Measurements from ENCODE around the gene ARID1A. TPM values are rescaled to one million over a fixed set of nuclear protein-coding genes. Genes with fewer than 3 reads are reported as not detected.

The ARID1A gene
- total RNA-seq, 1 donor, result 22.8 TPM

DNA sequence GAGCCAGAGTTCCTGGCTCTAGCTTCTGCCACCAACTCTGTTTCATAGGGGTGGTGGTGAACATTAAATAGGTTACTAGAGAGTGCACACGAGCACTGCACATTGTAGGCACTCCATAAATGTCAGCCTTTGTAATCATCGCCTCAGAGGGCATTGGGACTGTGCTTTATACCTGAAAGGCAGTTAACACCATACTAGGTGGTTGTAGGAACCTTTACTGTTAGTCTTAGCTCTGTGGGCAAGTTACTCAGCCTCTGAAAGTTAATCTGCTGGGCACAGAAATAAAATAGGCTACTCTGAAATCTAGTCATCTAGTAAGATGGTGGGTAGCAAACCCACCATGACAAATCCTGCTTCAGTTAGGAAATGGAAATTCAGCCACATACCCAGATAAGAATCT is 37.6 kb downstream of the ARID1A start:
- Histone ChIP-seq H4K20me1 (ENCODE audit: insufficient read depth, low read length) (peaks cover 42% of the 10 kb centered on the region), H3K4me1 (ENCODE audit: insufficient read depth, low read length) (peaks cover 34% of the 10 kb centered on the region), H3K27me3 (ENCODE audit: insufficient read depth, low read length) (no peaks in the 10 kb centered on the region), H3K9me3 (ENCODE audit: low read depth, low read length) (no peaks in the 10 kb centered on the region), H3K4me2 (ENCODE audit: insufficient read depth, low read length) (no peak overlapping the region), H2AFZ (ENCODE audit: low read length) (no peak overlapping the region), H3K4me3 (ENCODE audit: insufficient read depth, low read length) (no peak overlapping the region), H3K36me3 (ENCODE audit: insufficient read depth, low read length) (peaks cover 60% of the 10 kb centered on the region), H3K27ac (ENCODE audit: low read depth, low read length) (peak overlapping the region; percentile 55), H3K79me2 (ENCODE audit: insufficient read depth, low read length) (peaks cover 76% of the 10 kb centered on the region)
- TF ChIP-seq, protein P1, sequence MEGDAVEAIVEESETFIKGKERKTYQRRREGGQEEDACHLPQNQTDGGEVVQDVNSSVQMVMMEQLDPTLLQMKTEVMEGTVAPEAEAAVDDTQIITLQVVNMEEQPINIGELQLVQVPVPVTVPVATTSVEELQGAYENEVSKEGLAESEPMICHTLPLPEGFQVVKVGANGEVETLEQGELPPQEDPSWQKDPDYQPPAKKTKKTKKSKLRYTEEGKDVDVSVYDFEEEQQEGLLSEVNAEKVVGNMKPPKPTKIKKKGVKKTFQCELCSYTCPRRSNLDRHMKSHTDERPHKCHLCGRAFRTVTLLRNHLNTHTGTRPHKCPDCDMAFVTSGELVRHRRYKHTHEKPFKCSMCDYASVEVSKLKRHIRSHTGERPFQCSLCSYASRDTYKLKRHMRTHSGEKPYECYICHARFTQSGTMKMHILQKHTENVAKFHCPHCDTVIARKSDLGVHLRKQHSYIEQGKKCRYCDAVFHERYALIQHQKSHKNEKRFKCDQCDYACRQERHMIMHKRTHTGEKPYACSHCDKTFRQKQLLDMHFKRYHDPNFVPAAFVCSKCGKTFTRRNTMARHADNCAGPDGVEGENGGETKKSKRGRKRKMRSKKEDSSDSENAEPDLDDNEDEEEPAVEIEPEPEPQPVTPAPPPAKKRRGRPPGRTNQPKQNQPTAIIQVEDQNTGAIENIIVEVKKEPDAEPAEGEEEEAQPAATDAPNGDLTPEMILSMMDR (IDR thresholded peaks at IDR 0.05; ENCODE audit: extremely low read depth, low read depth, low read length), result no peak
- DNase-seq (ENCODE audit: insufficient read length, low spot score, missing footprints), result no peak

DNA sequence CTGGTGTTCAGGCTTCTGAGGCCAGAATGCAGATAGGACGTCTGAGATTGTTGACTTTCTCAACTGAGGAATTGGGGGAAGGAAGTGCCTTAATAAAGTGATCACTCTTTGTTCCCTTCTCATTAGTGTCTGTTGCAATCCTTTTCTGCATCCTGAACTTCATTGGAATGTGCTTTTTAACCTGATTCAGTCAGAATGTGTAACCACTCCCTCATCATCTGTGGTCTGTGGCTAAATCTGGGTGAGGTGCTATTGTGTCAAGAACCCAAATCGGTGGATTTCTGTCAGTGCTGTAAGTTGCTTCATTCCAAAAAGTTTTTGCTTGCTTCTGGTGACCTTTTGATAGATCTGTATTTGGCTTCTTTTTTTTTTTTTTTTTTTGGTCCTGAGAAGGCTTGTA is 38.2 kb downstream of the ARID1A start:
- TF ChIP-seq, protein P1 (IDR thresholded peaks at IDR 0.05; ENCODE audit: extremely low read depth, low read depth, low read length), result no peak
- peaks cover 34% of the 10 kb centered on the region for H3K4me1 ChIP-seq (ENCODE audit: insufficient read depth, low read length)
- H3K36me3 ChIP-seq (ENCODE audit: insufficient read depth, low read length), result peaks cover 60% of the 10 kb centered on the region
- H2AFZ ChIP-seq (ENCODE audit: low read length), result no peak overlapping the region
- no peaks in the 10 kb centered on the region for H3K27me3 ChIP-seq (ENCODE audit: insufficient read depth, low read length)
- peaks cover 72% of the 10 kb centered on the region for H3K79me2 ChIP-seq (ENCODE audit: insufficient read depth, low read length)
- H3K27ac ChIP-seq (ENCODE audit: low read depth, low read length), result peak overlapping the region; percentile 55
- peak overlapping the region; percentile 15 for H3K4me2 ChIP-seq (ENCODE audit: insufficient read depth, low read length)
- no peak for DNase-seq (ENCODE audit: insufficient read length, low spot score, missing footprints)
- no peak overlapping the region for H3K4me3 ChIP-seq (ENCODE audit: insufficient read depth, low read length)
- no peaks in the 10 kb centered on the region for H3K9me3 ChIP-seq (ENCODE audit: low read depth, low read length)
- peaks cover 36% of the 10 kb centered on the region for H4K20me1 ChIP-seq (ENCODE audit: insufficient read depth, low read length)

DNA sequence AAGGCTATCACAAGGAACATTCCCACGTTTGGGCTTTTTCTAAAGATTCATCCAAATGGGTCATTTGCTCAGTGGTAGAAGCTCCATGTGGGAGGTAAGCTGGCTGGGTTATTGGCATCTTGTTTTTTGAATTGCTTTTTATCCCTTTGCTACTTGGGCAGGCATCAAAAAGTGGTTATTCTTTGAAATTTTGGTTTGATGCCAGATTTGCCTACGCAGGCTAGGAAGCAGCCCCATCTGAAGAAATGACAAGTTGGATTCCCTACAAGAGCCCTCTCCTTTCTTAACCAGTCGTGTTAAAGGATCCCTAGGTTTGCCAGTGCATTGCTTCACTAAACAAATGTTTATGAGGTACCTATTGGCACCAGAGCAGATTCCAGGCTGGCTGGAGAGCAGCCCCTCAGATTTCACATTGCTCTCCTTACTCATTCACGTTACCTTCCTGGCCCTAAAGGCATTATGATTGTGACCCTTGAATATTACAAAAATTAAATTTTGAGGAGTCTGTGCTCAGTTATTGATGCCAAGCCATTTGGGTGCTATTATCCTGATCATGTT is 38.8 kb downstream of the ARID1A start:
- no peak for DNase-seq (ENCODE audit: insufficient read length, low spot score, missing footprints)
- Histone ChIP-seq H3K36me3 (ENCODE audit: insufficient read depth, low read length) (peaks cover 59% of the 10 kb centered on the region), H3K79me2 (ENCODE audit: insufficient read depth, low read length) (peaks cover 72% of the 10 kb centered on the region), H3K4me3 (ENCODE audit: insufficient read depth, low read length) (no peak overlapping the region), H3K27ac (ENCODE audit: low read depth, low read length) (peak overlapping the region; percentile 55), H2AFZ (ENCODE audit: low read length) (no peak overlapping the region), H3K9me3 (ENCODE audit: low read depth, low read length) (no peaks in the 10 kb centered on the region), H3K4me1 (ENCODE audit: insufficient read depth, low read length) (peaks cover 34% of the 10 kb centered on the region), H4K20me1 (ENCODE audit: insufficient read depth, low read length) (peaks cover 30% of the 10 kb centered on the region), H3K27me3 (ENCODE audit: insufficient read depth, low read length) (no peaks in the 10 kb centered on the region), H3K4me2 (ENCODE audit: insufficient read depth, low read length) (no peak overlapping the region)
- TF ChIP-seq, protein P1 (IDR thresholded peaks at IDR 0.05; ENCODE audit: extremely low read depth, low read depth, low read length), result no peak

DNA sequence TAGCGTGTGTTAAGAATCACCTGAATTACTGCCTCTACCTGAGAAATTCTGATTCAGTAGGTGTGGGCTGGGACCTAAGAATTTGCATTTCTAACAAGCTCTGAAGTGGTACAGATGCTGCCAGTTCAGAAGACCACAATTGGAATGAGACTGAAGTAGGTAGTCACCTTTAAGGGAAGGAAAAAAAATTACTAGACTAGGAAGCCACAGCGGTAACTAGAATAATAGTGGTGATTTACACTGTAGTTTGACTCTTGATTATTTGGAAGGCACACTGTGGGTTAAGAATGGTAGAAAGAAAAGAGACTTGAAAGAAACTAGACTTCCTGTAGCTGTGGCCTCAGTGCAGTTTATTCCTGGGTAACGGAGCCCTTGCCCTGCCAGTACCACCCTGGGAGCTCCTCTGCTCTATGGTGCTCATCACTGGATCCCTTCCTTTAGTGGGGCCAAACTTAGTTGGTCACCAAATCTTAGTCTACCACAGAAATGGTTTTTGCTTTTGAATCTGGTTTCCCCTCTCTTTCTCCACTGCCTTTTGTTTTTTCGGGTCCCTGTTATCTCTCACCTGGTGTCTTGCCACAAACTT is 43.6 kb downstream of the ARID1A start:
- no peak overlapping the region for H3K4me3 ChIP-seq (ENCODE audit: insufficient read depth, low read length)
- peaks cover 18% of the 10 kb centered on the region for H4K20me1 ChIP-seq (ENCODE audit: insufficient read depth, low read length)
- H2AFZ ChIP-seq (ENCODE audit: low read length), result no peak overlapping the region
- H3K36me3 ChIP-seq (ENCODE audit: insufficient read depth, low read length), result peaks cover 50% of the 10 kb centered on the region
- no peak overlapping the region for H3K27ac ChIP-seq (ENCODE audit: low read depth, low read length)
- H3K4me2 ChIP-seq (ENCODE audit: insufficient read depth, low read length), result no peak overlapping the region
- peaks cover 69% of the 10 kb centered on the region for H3K79me2 ChIP-seq (ENCODE audit: insufficient read depth, low read length)
- H3K27me3 ChIP-seq (ENCODE audit: insufficient read depth, low read length), result no peaks in the 10 kb centered on the region
- H3K9me3 ChIP-seq (ENCODE audit: low read depth, low read length), result no peaks in the 10 kb centered on the region
- DNase-seq (ENCODE audit: insufficient read length, low spot score, missing footprints), result no peak
- H3K4me1 ChIP-seq (ENCODE audit: insufficient read depth, low read length), result peaks cover 13% of the 10 kb centered on the region
- TF ChIP-seq, protein P1 (IDR thresholded peaks at IDR 0.05; ENCODE audit: extremely low read depth, low read depth, low read length), result no peak

Data from osteoblast (primary cell).